ENCODE data around the gene BRINP2. TPM values are rescaled to one million over a fixed set of nuclear protein-coding genes. Genes with fewer than 3 reads are reported as not detected.

The BRINP2 gene
- total RNA-seq (2014; rRNA removed; shearing (Covaris generic); ENCODE audit: low replicate concordance), result 14.4 and 19.0 TPM in 2 replicates

DNA sequence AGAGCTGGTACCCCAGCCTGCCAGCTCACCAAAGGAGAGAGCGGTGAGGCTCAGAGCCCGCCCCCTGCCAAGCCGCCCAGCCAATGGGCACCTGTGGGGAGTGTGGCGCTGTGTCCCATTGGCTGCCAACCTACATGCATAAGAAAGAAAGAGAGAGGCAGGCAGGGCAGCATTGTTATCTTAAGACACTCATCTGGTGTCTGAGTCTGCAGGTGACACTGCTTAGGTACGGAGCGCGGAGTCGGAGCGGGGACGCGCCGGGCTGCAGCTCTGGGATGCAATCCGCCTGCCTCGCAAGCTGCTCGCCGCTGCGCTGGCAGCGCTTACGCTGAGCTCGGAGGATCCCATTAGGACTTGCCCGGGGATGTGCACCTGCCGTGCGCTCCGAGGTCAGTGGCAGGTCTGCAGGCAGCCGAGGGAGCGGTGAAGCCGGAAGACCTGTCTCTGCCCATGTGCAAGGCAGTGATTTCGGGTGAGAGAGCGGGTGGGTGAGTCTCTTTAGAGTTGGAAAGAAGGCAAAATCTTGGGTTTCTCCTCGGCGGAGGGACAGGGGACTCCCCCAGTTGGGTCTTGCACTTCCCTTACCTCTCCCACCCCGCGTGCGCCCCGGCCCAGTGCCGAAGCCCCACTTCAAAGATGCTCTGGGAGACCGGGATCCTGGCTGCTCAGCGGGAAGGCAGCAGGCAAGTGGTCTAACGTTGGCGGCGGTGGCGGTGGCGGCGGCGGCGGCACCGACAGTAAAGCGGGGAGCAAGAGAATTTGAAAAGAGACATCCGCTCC, at the start of gene BRINP2:
Gene BRINP2 (plus strand): TSS at position 203 of the 780 bp plus-strand sequence. CDS start 58,919 bp downstream, outside the sequence.
- in situ Hi-C loops (cut with HindIII; ENCODE audit: low pct_unique_long_range_greater_than_20kb, low sequenced_read_pairs), result no loop called here
- DNase-seq (ENCODE audit: low read depth), result peak; percentile 90

DNA sequence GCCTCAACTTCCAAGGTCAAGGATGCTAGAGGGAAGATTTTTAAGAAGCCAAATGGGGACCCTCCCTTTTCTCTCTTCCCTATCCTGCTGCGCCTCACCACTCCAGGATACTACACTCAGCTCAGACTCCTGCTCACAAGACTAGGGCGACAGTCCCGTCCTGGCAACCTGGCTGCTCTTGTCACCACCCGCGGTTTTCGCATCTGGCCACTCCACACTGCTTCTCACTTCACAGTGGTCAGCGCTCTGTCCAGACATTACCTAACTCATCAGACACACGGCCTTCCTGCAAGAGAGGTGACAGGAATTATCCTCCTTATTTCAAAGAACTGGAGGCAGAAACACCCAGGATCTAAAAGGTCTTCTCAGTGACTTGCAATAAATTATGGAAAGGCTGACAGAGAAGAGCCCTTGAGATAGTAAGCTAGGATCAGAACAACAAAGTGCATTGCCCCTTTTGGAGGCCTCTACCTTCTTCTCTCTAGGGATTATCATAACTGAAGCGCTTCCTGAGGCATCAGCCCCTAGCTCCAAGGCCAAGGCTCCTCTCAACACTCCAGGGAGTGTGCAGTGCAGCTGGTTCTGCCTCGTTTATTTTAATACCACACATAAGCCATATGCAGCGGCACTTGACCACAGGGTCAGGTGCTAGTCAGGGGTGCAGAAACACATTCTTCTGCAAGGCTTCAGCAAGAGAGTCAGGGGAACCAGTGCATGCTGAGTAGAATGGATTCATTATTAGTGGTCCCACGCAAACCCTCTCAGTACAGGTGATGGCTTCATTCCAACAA, 48.1 kb upstream of the BRINP2 start:
- no peak for DNase-seq (ENCODE audit: low read depth)
- in situ Hi-C loops (cut with HindIII; ENCODE audit: low pct_unique_long_range_greater_than_20kb, low sequenced_read_pairs), result no loop called here

- no peak for DNase-seq (ENCODE audit: low read depth)
- in situ Hi-C loops (cut with HindIII; ENCODE audit: low pct_unique_long_range_greater_than_20kb, low sequenced_read_pairs), result no loop called here
Observed at GRCh38 chr1:177124577-177125278, 46.0 kb upstream of the BRINP2 start.

- DNase-seq (ENCODE audit: low read depth), result no peak
- in situ Hi-C loops (cut with HindIII; ENCODE audit: low pct_unique_long_range_greater_than_20kb, low sequenced_read_pairs), result no loop called here
Observed at GRCh38 chr1:177126267-177126666, 44.5 kb upstream of the BRINP2 start.

DNA sequence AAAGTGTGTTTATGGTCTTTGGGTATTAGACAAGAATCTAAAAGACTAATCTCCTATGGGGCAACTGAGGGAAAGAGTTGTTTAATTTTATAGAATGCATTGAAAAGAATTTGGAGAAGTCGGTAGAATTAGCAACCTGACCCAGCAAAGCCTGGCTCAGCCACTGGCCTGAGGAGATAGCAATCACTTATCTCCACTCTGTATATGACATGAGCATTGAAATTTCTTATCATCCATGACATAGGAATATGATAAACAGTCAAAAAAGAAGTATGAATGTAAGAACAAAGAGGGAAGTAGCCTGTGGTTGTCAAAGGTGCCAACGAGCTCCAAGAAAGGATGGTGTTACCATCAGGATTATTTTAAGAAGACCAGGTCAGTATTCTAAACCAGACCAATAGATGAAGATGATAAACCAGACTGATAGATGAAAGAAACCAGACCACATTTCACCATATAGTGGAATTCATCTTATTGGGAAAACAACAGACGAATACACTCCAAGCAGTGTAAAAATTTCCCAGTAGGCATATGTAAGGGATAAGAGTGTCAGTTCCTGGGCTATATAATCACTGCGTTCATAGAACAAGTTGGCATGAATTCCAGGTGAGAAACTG, 42.0 kb upstream of the BRINP2 start:
- in situ Hi-C loops (cut with HindIII; ENCODE audit: low pct_unique_long_range_greater_than_20kb, low sequenced_read_pairs), result no loop called here

DNA sequence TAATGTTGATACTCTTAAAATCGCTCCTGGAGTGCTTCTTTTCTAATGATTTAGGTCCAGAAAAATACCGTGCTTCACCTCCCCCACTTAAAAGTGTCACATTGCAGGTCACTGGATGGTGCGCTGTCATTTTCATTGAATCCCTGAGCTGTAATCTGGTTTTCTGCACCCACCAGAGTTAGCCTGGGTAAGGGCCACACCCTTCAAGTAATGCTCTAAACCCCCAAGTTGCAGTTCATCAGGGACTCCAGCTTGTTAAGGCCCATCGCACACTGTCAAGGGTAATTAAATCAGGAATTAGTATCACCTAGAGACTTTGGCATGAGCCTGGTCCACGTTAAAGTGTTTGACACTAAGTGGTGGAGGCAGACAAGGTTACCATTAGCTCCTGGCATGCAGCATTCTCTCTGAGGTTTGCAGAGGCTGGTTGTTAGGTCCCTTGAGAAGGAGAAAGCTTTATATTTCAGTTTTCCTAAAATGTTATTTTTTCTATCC, 40.3 kb upstream of the BRINP2 start:
- in situ Hi-C loops (cut with HindIII; ENCODE audit: low pct_unique_long_range_greater_than_20kb, low sequenced_read_pairs), result no loop called here
- no peak for DNase-seq (ENCODE audit: low read depth)

More for the DNA sequence above, 42.0 kb upstream of the BRINP2 start:
- DNase-seq (ENCODE audit: low read depth), result no peak

DNA sequence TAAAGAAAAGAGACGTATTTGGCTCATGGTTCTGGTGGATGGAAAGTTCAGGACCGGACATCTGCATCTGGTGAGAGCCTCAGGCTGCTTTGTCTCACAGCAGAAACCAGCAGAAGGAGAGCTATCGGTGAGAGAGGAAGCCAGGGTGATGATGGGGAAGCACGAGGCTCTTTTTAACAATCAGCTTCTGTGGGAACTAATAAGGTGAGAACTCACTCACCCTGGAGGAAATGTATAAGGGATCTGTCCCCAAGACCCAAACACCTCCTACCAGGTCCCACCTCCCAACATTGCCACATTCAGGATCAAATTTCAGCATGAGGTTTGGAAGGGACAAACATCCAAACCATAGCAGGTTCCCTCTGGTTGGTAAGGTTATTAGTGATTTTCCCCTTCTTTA, 39.0 kb upstream of the BRINP2 start:
- in situ Hi-C loops (cut with HindIII; ENCODE audit: low pct_unique_long_range_greater_than_20kb, low sequenced_read_pairs), result no loop called here
- no peak for DNase-seq (ENCODE audit: low read depth)

DNA sequence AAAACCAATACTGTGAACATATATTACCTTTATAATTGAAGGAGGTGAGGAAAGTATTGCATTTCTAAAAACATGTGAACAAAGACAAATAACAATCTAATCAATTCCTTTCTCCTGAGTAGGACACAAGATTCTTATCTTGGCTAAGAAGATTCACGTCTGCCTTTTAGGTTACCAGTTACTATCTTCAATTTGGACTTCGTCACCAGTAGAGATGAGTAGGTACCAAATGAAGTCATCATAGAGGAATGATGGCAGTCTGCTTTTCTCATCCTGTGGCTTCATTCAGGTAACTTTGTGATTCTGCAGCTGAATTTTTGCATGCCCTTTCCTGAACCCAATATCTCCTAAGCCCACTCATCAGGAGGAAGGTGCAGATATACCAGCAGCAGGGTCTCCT, 38.6 kb upstream of the BRINP2 start:
- in situ Hi-C loops (cut with HindIII; ENCODE audit: low pct_unique_long_range_greater_than_20kb, low sequenced_read_pairs), result no loop called here
- DNase-seq (ENCODE audit: low read depth), result no peak

- in situ Hi-C loops (cut with HindIII; ENCODE audit: low pct_unique_long_range_greater_than_20kb, low sequenced_read_pairs), result no loop called here
- DNase-seq (ENCODE audit: low read depth), result no peak
Observed at GRCh38 chr1:177133977-177134538, 36.7 kb upstream of the BRINP2 start.

GRCh38 chr1:177135250-177135649, 35.5 kb upstream of the BRINP2 start:
- in situ Hi-C loops (cut with HindIII; ENCODE audit: low pct_unique_long_range_greater_than_20kb, low sequenced_read_pairs), result no loop called here
- DNase-seq (ENCODE audit: low read depth), result no peak

- in situ Hi-C loops (cut with HindIII; ENCODE audit: low pct_unique_long_range_greater_than_20kb, low sequenced_read_pairs), result no loop called here
- DNase-seq (ENCODE audit: low read depth), result no peak
Observed at GRCh38 chr1:177137814-177138213, 32.9 kb upstream of the BRINP2 start.

GRCh38 chr1:177138347-177138746, 32.4 kb upstream of the BRINP2 start:
- no peak for DNase-seq (ENCODE audit: low read depth)
- in situ Hi-C loops (cut with HindIII; ENCODE audit: low pct_unique_long_range_greater_than_20kb, low sequenced_read_pairs), result no loop called here

DNA sequence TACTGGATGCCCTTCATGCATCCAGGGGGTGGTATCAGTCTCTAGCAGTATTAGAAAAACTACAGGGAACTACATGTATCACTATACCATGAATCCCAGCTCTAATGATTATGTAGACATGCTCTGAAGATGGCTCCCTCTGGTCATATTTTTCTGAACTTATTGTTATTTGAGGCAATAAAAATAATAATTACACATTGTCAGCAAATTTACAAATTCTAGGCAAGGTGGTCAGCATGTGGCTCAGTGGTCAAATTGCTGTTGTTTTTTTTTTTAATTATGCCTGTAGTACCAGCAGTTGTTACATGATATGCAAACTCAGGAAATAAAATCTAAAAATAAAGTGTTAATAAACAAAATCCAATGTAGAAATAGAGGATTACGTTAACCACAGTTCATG, 28.7 kb upstream of the BRINP2 start:
- no peak for DNase-seq (ENCODE audit: low read depth)
- in situ Hi-C loops (cut with HindIII; ENCODE audit: low pct_unique_long_range_greater_than_20kb, low sequenced_read_pairs), result no loop called here

DNA sequence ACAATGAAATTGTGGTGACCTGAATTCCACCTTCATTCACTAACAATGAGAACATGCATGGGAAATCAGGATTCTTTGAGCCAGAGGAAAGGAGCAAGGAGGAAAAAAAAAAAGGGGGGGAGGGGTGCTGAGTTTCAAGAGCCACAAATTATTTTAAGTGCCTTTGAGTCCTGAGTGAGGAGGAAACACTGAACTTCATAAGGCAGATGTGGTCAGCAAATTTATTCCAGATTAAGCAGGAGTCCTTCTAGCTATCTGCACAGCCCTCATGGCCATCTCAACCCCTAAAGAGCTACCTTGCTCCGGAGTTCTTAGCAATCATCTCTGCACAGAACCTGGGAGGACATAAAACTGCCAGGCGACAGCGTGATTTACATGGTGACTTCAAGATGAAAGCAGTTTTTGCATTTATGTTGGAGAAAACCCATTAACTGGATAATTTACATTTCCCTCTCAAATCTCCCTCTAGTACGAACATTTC, 27.9 kb upstream of the BRINP2 start:
- in situ Hi-C loops (cut with HindIII; ENCODE audit: low pct_unique_long_range_greater_than_20kb, low sequenced_read_pairs), result no loop called here
- no peak for DNase-seq (ENCODE audit: low read depth)

DNA sequence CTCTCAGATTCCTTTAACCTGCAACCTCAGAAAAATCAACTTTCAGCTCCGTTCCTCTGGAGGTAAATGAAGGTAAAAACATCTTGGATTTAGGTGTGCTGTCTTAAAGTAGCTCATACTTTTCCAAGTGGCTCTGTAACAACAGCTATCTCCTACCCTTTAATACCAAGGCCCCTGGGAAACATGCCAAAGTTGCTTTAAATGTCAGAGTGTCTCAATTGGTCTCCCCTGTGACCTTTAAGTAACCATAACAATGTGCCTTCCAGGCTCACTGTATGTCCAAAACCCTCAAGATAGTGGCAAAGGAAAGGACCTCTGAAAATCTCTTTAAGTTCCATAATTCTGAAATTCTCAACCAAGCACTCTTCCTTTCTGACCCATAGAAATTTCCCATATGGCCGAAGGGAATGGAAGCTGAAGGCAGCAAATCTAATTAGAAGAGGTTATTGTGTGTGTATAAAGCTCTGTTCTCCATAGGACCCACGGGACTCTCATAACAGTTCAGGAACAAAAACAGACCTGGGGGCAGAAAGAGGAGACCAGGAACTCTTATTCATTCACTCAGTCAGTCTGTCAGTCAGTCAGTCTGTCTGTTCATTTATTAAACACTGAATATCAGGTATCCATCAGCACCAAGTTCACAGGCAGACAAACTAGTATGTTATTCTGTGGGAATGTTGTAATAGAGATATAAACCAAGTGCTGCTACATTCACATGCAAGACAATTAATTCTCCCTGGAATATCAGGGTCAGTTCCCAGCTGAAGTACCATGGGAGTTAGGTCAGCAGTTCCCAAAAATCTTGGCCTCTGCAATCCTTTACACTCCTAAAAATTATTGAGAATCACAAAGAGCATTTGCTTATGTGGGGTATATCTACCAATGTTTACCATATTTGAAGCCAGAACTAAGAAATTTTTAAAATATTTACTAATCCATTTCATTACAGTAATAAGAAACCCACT, 25.4 kb upstream of the BRINP2 start:
- in situ Hi-C loops (cut with HindIII; ENCODE audit: low pct_unique_long_range_greater_than_20kb, low sequenced_read_pairs), result no loop called here
- DNase-seq (ENCODE audit: low read depth), result no peak

DNA sequence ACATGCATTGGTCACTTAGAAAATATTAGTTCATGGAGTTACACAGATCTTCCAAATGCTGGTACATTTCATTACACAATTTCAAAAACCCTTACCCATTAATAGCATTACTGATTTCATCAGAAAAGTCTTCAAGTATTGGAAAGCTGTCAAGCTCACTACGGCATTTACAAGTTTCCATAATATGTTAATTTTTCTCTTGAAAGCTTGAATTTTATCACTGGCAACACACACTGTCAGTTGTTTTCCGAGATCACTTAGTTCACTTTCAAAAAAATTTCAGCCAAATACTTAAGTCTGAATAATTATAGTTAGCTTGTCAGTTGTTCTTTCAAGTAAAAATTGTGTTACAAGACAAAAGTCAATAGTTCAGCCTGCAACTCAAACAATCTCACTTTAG, 24.3 kb upstream of the BRINP2 start:
- no peak for DNase-seq (ENCODE audit: low read depth)
- in situ Hi-C loops (cut with HindIII; ENCODE audit: low pct_unique_long_range_greater_than_20kb, low sequenced_read_pairs), result no loop called here

DNA sequence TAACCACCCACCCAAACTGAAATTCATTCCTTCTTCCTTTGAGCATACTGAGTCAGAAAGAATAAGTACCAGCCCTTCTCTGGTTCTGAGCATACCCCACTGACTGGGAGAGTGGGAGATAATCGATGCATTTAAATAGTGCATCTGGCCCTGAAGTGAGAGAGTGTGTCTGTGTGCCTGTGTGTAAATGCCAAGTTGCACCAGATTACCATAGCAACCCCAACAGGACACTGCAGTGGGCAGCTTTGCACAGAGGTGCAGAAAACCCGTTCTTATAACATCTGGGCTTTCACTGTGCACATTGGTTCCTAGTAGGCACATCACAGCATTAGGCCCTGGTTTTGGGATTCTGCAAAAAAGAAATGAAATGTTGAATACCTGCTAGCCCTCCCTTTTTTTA, 8.5 kb upstream of the BRINP2 start:
- no peak for DNase-seq (ENCODE audit: low read depth)
- in situ Hi-C loops (cut with HindIII; ENCODE audit: low pct_unique_long_range_greater_than_20kb, low sequenced_read_pairs), result no loop called here
